SIG-M5 treated with dmso at 0.1 percent for 504 hours (cell line): Measurements from ENCODE around the gene LCK.
"Not testable (repeated sequence)": the region's sequence is repeated elsewhere in the genome, so short reads cannot be mapped to it uniquely, and the experiment has no call there.

ENCODE experiments used
- DNase-seq: peaks from one replicate; lab custom pipeline; 2025; ENCODE audit not compliant: unreplicated experiment; lab: John Stamatoyannopoulos, UW

Gene LCK

GRCh38 chr1:32239790-32240139 is 11.3 kb upstream of the LCK start:
- no peak for DNase-seq

- DNase-seq, result peak; percentile 41
Observed at GRCh38 chr1:32240140-32240951, 10.7 kb upstream of the LCK start.

GRCh38 chr1:32241001-32241763 is 9.9 kb upstream of the LCK start:
- DNase-seq, result no peak

GRCh38 chr1:32242341-32242851 is 8.7 kb upstream of the LCK start:
- no peak for DNase-seq

- no peak for DNase-seq
Observed at GRCh38 chr1:32246888-32247273, 4.2 kb upstream of the LCK start, which contains the start of gene FAM167B. FAM167B (plus strand) TSS chr1:32247222; CDS start chr1:32247422, 200 bp downstream.

- DNase-seq, result no peak
Observed at GRCh38 chr1:32247452-32247851, 3.6 kb upstream of the LCK start.

GRCh38 chr1:32247983-32248889 is 2.8 kb upstream of the LCK start:
- no peak for DNase-seq

- DNase-seq, result no peak
Observed at GRCh38 chr1:32249831-32250525, 1.1 kb upstream of the LCK start.

GRCh38 chr1:32255072-32256071 is 4.3 kb downstream of the LCK start:
- DNase-seq, result no peak

- DNase-seq, result no peak
Observed at GRCh38 chr1:32256473-32257226, 5.6 kb downstream of the LCK start.

GRCh38 chr1:32257227-32257508 is 6.1 kb downstream of the LCK start:
- DNase-seq, result no peak

GRCh38 chr1:32263236-32263593 is 12.2 kb downstream of the LCK start:
- not testable (repeated sequence) for DNase-seq

GRCh38 chr1:32263744-32264143 is 12.7 kb downstream of the LCK start:
- DNase-seq, result no peak

- DNase-seq, result no peak
Observed at GRCh38 chr1:32265846-32266245, 14.8 kb downstream of the LCK start.

- no peak for DNase-seq
Observed at GRCh38 chr1:32266921-32267591, 16.0 kb downstream of the LCK start.

GRCh38 chr1:32269744-32270143 is 18.7 kb downstream of the LCK start:
- no peak for DNase-seq

- DNase-seq, result no peak
Observed at GRCh38 chr1:32272557-32273390, 21.7 kb downstream of the LCK start.
